ENCODE data around the gene TTC39C.

DNA sequence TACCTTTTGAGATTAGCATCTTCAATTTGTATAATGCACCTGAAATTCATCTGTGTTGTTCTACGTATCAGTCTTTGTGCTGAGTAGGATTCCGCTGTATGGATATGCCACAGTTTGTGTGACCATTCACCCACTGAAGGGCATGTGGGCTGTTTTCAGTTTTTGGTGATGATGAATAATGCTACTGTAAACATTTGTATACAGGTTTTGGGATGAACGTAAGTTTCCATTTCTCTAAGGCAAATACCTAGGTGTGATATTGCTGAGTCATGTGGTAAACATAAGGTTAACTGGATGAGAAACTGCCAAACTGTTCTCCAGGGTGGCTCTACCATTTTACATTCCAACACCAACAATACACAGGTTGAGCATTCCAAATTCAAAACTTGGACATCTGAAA, 159.4 kb downstream of the TTC39C start:
- TF ChIP-seq, protein P1, sequence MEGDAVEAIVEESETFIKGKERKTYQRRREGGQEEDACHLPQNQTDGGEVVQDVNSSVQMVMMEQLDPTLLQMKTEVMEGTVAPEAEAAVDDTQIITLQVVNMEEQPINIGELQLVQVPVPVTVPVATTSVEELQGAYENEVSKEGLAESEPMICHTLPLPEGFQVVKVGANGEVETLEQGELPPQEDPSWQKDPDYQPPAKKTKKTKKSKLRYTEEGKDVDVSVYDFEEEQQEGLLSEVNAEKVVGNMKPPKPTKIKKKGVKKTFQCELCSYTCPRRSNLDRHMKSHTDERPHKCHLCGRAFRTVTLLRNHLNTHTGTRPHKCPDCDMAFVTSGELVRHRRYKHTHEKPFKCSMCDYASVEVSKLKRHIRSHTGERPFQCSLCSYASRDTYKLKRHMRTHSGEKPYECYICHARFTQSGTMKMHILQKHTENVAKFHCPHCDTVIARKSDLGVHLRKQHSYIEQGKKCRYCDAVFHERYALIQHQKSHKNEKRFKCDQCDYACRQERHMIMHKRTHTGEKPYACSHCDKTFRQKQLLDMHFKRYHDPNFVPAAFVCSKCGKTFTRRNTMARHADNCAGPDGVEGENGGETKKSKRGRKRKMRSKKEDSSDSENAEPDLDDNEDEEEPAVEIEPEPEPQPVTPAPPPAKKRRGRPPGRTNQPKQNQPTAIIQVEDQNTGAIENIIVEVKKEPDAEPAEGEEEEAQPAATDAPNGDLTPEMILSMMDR (conservative IDR thresholded peaks at IDR 0.05; ENCODE audit: low read depth, low read length) = no peak
- TF ChIP-seq EZH2 (IDR thresholded peaks at IDR 0.05; ENCODE audit: borderline replicate concordance, low read depth, low read length, poor library complexity, severe bottlenecking) = no peak
